ENCODE data around the gene CLDN15. TPM values are rescaled to one million over a fixed set of nuclear protein-coding genes. Genes with fewer than 3 reads are reported as not detected.

The CLDN15 gene
- total RNA-seq, 2 experiments from 2014 or later = 17.8 to 31.9 TPM

GRCh38 chr7:101197991-101198390, 39.6 kb downstream of the CLDN15 start:
- Histone ChIP-seq H3K4me3 (ENCODE audit: low read depth, low read length, poor library complexity, severe bottlenecking) (no peak overlapping the region), H3K4me1 (ENCODE audit: insufficient read depth, low read length, poor library complexity, severe bottlenecking) (no peaks in the 10 kb centered on the region), H3K27ac (ENCODE audit: low read depth, low read length, poor library complexity, severe bottlenecking) (no peak overlapping the region), H3K36me3 (ENCODE audit: insufficient read depth, low read length) (no peaks in the 10 kb centered on the region), H3K9me2 (ENCODE audit: insufficient read depth, low read length) (no peaks in the 10 kb centered on the region), H3K79me2 (ENCODE audit: insufficient read depth, low read depth, low read length) (no peaks in the 10 kb centered on the region), H3K4me2 (ENCODE audit: low read length) (no peak overlapping the region), H3K9me3 (ENCODE audit: low read length) (no peaks in the 10 kb centered on the region), H2AFZ (ENCODE audit: low read length) (no peak overlapping the region), H4K20me1 (ENCODE audit: insufficient read depth, low read length) (no peaks in the 10 kb centered on the region)
- no peak for TF ChIP-seq CTCF (conservative IDR thresholded peaks at IDR 0.05; ENCODE audit: low read length)
- no peak for TF ChIP-seq EZH2phosphoT487 (IDR thresholded peaks at IDR 0.05; ENCODE audit: borderline replicate concordance, low read depth, low read length)
- intact Hi-C loops (cut with micrococcal nuclease; ENCODE audit: unreplicated experiment) = no loop called here
- CTCF ChIA-PET (ENCODE audit: unreplicated experiment) = no interaction called here
- BruUV-seq (replicated peaks) = no TSS peak
- no peak for DNase-seq (ENCODE audit: low spot score)
- POLR2A ChIA-PET = no interaction called here

- H3K4me3 ChIP-seq (ENCODE audit: low read depth, low read length, poor library complexity, severe bottlenecking) = no peak overlapping the region
- no peaks in the 10 kb centered on the region for H3K9me2 ChIP-seq (ENCODE audit: insufficient read depth, low read length)
- H3K27ac ChIP-seq (ENCODE audit: low read depth, low read length, poor library complexity, severe bottlenecking) = no peak overlapping the region
- intact Hi-C loops (cut with micrococcal nuclease; ENCODE audit: unreplicated experiment) = no loop called here
- no TSS peak for BruUV-seq (replicated peaks)
- no peak for DNase-seq (ENCODE audit: low spot score)
- ChIA-PET CTCF (ENCODE audit: unreplicated experiment) (no interaction called here), POLR2A (interaction anchor here (0.7 to 0.8 kb wide), 2 partner anchors 13 to 35 kb away, joined by 3 to 9 read pairs; no protein-coding TSS in a partner anchor)
- H3K4me2 ChIP-seq (ENCODE audit: low read length) = no peak overlapping the region
- H4K20me1 ChIP-seq (ENCODE audit: insufficient read depth, low read length) = no peaks in the 10 kb centered on the region
- no peaks in the 10 kb centered on the region for H3K79me2 ChIP-seq (ENCODE audit: insufficient read depth, low read depth, low read length)
- H2AFZ ChIP-seq (ENCODE audit: low read length) = no peak overlapping the region
- no peaks in the 10 kb centered on the region for H3K9me3 ChIP-seq (ENCODE audit: low read length)
- no peak for TF ChIP-seq EZH2phosphoT487 (IDR thresholded peaks at IDR 0.05; ENCODE audit: borderline replicate concordance, low read depth, low read length)
- no peak for TF ChIP-seq CTCF (conservative IDR thresholded peaks at IDR 0.05; ENCODE audit: low read length)
- H3K4me1 ChIP-seq (ENCODE audit: insufficient read depth, low read length, poor library complexity, severe bottlenecking) = no peaks in the 10 kb centered on the region
- H3K36me3 ChIP-seq (ENCODE audit: insufficient read depth, low read length) = no peaks in the 10 kb centered on the region
Measured at GRCh38 chr7:101195884-101196283, 41.7 kb downstream of the CLDN15 start.

- ChIA-PET CTCF (ENCODE audit: unreplicated experiment) (no interaction called here), POLR2A (no interaction called here)
- no TSS peak for BruUV-seq (replicated peaks)
- Histone ChIP-seq H4K20me1 (ENCODE audit: insufficient read depth, low read length) (no peaks in the 10 kb centered on the region), H3K27ac (ENCODE audit: low read depth, low read length, poor library complexity, severe bottlenecking) (no peak overlapping the region), H3K9me3 (ENCODE audit: low read length) (no peaks in the 10 kb centered on the region), H3K36me3 (ENCODE audit: insufficient read depth, low read length) (no peaks in the 10 kb centered on the region), H3K9me2 (ENCODE audit: insufficient read depth, low read length) (no peaks in the 10 kb centered on the region), H3K79me2 (ENCODE audit: insufficient read depth, low read depth, low read length) (no peaks in the 10 kb centered on the region), H3K4me2 (ENCODE audit: low read length) (no peak overlapping the region), H2AFZ (ENCODE audit: low read length) (no peak overlapping the region), H3K4me1 (ENCODE audit: insufficient read depth, low read length, poor library complexity, severe bottlenecking) (no peaks in the 10 kb centered on the region), H3K4me3 (ENCODE audit: low read depth, low read length, poor library complexity, severe bottlenecking) (no peak overlapping the region)
- intact Hi-C loops (cut with micrococcal nuclease; ENCODE audit: unreplicated experiment) = no loop called here
- no peak for DNase-seq (ENCODE audit: low spot score)
- TF ChIP-seq EZH2phosphoT487 (IDR thresholded peaks at IDR 0.05; ENCODE audit: borderline replicate concordance, low read depth, low read length) (no peak), CTCF (conservative IDR thresholded peaks at IDR 0.05; ENCODE audit: low read length) (no peak)
Measured at GRCh38 chr7:101189109-101189508, 48.5 kb downstream of the CLDN15 start.

All from OCI-LY7 (cell line).